ENCODE data around the gene FMN1.

Gene FMN1, protein sequence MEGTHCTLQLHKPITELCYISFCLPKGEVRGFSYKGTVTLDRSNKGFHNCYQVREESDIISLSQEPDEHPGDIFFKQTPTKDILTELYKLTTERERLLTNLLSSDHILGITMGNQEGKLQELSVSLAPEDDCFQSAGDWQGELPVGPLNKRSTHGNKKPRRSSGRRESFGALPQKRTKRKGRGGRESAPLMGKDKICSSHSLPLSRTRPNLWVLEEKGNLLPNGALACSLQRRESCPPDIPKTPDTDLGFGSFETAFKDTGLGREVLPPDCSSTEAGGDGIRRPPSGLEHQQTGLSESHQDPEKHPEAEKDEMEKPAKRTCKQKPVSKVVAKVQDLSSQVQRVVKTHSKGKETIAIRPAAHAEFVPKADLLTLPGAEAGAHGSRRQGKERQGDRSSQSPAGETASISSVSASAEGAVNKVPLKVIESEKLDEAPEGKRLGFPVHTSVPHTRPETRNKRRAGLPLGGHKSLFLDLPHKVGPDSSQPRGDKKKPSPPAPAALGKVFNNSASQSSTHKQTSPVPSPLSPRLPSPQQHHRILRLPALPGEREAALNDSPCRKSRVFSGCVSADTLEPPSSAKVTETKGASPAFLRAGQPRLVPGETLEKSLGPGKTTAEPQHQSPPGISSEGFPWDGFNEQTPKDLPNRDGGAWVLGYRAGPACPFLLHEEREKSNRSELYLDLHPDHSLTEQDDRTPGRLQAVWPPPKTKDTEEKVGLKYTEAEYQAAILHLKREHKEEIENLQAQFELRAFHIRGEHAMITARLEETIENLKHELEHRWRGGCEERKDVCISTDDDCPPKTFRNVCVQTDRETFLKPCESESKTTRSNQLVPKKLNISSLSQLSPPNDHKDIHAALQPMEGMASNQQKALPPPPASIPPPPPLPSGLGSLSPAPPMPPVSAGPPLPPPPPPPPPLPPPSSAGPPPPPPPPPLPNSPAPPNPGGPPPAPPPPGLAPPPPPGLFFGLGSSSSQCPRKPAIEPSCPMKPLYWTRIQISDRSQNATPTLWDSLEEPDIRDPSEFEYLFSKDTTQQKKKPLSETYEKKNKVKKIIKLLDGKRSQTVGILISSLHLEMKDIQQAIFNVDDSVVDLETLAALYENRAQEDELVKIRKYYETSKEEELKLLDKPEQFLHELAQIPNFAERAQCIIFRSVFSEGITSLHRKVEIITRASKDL (N-terminal part only)

DNA sequence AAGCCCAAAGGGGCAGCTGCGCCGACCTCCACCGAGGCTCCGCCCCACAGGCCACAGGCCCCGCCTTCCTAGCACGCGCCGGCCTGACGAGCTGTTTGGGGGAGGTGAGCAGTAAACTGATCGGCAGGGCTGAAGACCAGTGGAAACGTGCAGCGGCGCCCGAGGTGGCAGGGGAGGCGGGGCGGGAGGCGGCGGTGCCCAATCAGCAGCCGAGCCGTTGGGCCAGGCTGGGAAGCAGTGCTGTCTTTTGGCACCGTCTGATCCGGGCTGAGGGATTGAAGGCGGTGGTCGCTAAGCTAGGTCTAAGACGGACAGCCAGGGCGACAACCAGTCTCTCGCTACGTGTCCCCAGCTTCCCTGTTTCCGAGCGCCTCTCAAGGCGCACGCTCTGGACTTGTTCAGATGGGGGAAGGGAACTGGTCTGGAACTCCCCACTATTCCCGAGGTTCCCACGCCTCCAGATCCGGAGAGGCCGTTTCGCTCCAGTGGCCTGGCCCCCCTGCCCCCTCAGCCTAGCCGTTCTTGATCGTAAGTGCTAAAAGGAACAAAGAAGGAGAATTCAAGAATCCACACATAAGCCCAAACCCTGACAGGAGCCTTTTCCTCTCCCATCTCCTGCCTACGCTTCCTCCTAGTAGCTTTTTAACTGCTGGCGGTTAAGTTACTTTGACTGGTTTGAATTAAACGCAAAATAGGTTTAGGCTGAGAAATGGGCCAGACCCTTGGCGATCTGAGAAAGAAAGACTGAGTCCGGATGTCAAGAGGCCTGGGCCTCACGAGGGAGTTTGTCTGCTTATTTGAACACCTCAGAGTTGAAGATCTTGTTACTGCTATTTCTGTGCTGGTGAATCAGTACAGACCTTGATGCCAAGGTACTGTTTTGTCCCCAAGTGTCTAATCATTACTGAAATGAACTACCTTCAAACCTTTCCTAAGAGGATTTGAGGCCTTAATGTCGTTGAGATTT lies at the start of gene FMN1:
Gene FMN1 (minus strand): TSS at position 11 of the 967 bp plus-strand sequence. CDS start 39,800 bp downstream, outside the sequence.
- DNase-seq (ENCODE audit: low read depth) = peak; percentile 77

DNA sequence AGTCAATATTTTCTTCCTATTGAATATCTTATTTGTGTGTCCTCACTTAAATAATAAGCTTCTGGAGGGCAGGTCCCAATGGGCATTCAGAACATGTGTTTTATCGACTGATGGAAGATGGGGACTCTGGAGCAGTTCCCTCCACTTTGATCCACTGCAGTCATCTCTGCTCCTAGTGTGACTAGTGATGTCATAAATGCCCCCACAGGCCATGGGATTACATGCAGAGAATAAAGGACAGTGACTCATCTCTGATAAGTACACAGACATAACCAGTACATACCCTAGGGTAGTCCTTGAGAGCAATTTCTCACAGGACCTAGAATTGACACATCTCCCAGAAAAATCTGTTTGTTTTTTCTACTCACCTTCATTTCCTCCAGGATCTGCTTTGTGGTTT lies 49.4 kb upstream of the FMN1 start:
- DNase-seq (ENCODE audit: low read depth) = peak; percentile 6

DNA sequence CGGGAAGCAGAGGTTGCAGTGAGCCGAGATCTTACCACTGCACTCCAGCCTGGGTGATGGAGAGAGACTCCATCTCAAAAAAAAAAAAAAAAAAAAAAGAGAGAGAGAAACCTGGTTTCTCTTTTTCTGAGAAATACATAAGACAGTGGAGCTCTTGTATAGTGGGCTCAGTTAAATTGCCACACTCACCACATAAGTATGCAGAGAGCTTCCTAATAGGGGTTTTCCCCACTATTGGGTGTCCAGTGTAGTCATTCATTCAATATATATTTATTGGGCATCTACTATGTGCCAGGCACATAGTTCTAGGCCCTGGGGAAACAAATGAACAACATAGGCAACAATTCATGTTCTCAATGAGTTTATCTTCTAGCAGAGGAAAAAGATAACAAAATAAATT lies 48.9 kb upstream of the FMN1 start:
- no peak for DNase-seq (ENCODE audit: low read depth)

DNA sequence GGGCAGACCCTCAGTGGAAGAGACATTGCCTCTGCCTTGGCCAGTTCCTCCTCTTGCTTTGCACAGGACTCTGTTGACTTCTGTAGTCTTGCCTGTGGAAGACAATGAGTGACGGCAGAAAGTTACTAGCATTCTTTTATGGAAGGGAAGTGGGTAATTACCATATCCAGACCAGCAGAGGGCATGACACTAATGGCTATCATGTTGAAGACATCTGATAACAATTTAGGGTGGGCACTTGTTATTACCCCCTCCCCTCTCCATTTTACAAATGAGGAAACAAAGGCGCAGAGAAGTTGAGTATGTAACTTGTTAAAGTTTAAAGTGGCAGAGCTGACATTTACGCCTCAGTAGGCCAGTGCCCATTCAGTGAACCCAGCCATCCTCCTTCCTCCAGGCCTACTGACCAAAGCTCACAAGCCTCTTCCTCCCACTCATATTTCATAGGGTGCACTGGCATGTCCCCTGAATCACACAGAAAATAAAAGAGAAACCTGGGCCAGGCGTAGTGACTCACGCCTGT lies 48.2 kb upstream of the FMN1 start:
- no peak for DNase-seq (ENCODE audit: low read depth)

DNA sequence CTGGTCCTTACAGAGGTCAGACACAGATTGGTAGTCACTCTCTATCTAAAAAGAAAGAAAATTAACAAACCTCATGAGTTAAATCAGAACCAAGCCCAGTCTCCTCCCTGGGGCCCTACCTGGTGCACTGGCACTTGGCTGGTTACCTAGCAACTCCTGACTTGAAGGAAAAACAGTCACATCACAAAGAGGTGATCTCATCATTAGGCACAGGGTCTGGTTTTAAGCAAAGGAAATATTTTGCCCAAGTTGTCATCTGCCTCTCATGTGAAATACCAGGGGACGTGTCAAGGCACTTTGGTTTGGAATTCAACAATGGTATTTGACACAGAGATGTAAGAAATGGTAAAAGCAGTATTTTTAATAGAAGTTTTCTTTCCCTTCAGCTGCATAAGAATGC lies 47.7 kb upstream of the FMN1 start:
- peak; percentile 17 for DNase-seq (ENCODE audit: low read depth)

DNA sequence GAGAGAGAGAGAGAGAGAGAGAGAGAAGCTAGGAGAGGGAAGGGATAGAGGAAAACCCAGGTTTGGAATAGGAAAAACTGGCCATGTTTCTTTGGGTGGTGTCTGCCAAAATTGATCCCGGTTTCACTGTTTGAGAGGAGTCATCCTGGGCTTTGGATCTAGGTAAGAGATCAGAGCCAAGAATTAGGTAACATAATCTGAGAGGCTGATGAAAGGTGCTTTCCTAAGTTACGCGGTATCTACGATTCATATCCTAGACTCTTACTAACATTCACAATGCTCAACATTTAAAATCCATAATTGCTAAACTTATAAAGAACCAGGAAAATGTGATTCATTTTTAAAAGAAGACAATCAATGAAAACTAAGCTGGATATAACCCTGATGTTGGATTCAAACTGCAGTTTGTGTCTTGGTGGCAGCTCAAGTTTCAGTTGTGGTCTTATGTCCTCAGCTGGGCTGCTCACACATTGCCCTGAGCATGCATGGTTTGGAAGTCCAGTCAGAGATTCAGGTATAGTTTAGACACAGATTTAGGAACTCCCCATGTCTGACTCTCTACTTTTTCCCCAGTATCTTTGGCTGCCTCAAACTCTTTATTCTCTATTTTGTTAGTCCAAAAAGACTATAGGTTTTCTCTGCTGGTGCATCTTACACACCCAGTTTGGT lies 42.5 kb upstream of the FMN1 start:
- DNase-seq (ENCODE audit: low read depth) = no peak

DNA sequence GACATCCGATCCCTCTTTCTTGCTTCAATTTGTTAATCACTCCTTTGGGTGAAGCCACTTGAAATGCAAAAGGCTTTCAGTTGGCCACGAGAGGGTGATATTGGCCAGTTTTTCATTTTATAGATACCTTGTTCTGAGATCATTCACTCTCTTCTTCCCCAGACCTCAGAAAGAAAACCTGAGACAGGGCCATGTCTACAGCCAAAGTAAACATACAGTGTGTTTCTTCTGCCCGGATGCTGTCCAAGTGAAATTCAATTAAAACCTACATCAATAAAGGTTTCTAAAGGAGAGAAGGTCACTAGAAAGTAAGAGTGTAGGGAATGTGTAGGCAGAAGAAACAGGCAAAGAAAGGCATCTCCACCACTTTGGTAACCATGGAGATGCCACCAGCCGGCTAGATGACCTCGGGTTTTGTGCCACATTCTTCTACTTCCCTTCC lies 39.5 kb upstream of the FMN1 start:
- peak; percentile 15 for DNase-seq (ENCODE audit: low read depth)

DNA sequence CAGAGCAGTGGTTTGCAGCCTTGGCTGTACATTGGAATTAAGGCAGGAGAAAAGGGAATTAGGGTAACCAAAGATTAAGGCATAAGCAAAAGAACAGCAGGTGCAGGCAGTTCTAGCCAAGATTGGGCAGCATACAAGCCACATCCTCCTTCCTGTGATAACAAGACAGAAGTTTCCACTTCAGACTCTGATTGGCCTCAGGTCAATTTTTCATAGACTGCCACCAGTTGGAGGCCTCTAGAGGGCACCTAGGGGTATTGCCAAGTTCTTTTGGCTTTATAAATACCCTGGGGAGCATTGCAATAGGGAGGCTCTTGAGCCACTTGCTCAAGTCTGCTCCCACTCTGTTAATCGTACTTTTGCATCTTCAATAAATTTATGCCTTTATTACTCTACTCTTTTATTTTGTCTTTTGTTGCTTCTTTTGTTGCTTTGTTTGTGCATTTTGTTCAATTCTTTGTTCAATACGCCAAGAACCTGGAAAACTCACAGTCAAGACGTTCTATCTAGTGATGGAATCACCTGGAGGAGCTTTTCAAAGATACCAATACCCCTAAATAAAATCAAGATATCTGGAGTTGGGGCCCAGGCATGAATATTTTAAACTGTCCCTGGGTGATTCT lies 32.2 kb upstream of the FMN1 start:
- no peak for DNase-seq (ENCODE audit: low read depth)

DNA sequence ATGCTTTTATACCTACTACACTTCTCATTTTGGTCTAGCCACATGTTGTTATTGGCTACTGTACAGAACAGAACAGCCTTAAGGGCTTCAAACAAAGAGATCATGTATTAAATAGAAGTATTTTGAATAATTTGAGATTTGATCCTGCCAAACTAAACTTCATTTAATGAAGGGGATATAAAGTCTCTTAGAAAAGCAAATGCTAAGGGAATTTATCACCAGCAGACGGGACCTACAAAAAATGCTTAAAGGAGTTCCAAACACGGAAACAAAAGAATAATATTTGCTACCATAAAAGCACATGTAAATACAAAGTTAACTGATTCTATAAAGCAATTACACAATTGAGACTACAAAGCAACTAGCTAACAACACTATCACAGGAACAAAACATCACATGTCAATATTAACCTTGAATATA lies 23.6 kb upstream of the FMN1 start:
- no peak for DNase-seq (ENCODE audit: low read depth)

DNA sequence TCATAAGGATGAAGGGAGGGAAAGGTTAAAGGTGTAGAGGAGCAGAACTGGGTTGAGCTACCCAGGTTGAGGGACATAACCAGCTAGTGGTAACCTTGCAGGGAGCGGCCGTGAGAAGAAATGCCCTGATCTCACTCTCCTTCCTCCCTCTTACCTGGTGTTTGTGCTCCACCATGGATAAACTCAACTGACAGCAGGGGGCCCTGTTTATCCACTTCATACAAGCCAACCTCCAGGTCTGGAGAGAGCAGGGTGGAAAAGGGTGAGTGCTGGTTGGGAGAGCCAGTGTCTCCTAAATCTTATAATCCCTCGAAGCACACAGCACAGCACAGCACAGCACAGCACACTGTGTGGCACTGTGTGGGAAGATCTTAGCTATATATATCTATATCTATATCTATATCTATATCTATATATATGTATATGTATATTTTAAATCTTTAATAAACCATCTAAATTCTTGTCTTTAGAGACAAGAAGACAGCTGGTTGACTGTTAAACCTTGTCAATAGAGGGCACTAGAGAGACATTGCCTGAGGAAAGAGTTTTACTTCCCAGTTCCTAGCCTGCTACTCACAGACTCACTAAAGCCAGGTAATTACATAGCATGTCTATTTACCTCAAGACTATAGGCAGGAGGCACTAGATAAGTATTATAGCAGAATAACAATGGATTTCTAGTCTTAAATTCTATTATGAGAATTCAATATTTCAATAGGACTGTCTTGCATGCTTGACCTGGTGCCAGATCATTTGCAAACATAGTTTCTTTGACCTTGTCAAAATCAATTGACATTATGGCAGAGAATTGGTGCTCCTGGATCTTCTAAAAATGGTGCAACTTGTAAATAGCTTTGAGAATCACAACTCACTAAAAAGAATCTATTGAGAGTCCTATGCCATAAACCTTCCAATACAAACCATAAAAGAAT lies 21.7 kb upstream of the FMN1 start:
- no peak for DNase-seq (ENCODE audit: low read depth)

DNA sequence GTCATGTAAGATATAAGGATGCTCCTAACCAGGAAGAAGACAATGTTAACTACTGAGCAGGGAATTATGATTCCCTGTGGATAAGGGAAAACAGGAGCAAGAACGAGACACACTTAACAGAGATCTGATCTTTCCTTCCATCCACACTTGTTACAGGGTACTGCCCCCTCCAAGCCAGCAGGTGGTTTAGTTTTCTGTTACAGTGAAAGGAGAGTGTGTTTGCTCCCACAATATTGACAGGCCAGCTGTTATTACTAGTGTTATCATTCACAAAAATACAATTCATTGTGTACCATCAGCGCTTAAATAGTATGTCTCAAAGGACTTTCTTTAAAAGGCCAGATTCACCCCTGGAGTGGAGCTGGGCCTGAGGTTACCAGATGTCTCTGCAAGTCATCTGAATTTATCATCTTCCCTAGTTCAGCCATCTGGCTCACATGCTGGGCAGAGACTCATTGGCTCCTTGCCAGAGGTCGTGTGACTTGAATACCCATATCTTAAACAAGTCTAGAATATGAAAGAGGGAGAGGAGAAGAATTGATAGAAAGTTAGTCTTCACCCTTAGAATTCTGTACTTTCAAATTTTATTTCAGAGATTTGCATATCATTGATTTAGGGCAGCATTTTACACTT lies 16.8 kb upstream of the FMN1 start:
- no peak for DNase-seq (ENCODE audit: low read depth)

DNA sequence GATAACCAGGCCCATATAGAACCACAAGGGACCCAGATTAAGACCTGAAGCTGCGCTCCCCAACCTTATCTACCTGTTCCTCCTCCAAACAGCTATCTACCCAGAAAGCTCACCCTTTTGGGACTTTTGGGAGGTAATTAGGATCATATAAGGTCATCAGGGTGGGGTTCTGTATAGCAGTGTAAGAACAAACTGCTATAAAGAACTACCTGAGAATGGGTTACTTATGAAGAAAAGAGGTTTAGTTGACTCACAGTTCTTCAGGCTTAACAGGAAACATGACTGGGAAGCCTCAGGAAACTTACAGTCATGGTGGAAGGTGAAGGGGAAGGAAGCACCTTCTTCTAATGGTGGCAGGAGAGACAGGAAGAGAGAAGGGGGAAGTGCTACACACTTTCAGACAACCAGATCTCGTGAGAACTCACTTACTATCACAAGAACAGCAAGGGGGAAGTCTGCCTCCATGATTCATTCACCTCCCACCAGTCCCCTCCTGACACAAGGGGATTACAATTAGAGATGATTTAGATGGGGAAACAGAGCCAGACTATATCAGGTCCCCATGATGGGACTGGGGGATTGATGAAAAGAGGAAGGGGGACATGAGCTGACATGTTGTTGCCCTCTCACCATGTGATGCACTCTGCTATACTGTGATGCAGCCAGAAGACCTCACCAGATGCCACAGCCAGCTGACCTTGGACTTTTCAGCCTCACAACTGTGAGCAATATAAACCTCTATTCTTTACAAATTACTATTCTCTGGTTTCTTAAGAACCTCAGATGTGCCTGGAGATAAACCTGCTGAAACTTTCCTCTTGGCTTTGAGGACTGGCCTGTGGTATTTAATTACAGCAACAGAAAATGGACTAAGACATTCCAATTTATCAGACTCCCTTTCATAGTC lies 15.3 kb upstream of the FMN1 start:
- DNase-seq (ENCODE audit: low read depth) = no peak

DNA sequence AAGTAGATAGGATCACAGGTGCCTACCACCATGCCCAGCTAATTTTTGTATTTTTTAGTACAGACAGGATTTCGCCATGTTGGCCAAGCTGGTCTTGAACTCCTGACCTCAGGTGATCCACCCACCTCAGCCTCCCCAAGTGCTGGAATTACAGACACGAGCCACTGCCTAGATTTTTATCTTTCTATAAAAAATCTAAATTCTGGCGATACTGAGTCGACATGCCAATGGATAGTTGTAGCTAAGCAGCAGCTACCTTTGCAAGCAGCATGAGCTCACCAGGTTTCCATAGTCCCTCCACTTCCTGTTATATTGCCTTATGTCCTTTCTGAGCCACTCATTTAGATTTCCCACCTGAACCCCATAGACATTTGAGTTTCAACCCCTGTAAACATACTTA lies 13.1 kb upstream of the FMN1 start:
- DNase-seq (ENCODE audit: low read depth) = no peak

DNA sequence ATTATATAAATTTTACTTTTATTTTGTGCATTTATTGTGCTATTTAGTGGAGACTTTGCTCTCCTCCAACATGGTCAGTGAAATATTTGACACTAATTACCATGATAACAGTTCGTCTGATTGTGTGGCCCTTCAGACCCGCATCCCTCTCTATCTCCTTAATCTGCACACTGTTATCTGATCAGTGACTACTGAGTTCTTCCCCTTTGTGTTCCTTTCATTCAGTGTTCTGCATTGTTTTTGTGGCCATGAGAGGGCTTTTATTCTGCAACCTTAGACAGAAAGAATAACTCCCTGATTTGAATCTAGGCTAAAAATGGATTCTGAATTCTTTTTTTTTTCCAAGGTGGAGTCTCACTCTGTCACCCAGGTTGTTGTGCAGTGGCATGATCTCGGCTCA lies 11.9 kb upstream of the FMN1 start:
- DNase-seq (ENCODE audit: low read depth) = no peak

DNA sequence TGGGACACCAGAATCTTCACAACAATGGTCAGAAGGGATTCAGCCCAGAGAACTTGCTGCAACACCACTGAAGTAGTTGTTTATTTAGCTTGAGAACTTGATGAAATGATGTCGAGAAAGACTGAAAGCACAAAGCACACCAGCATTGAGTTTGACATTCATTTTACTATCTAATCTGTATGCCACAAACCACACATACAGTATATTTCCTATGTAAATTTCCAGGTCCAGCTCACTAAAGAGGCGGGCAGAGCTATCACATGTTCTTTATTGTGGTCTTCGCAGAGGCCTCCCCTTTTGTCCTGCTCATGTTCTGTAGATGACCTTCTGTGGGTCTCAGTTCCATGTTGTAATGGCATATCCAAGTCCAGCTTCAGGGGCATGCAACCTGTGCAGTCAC lies 10.4 kb upstream of the FMN1 start:
- no peak for DNase-seq (ENCODE audit: low read depth)

DNA sequence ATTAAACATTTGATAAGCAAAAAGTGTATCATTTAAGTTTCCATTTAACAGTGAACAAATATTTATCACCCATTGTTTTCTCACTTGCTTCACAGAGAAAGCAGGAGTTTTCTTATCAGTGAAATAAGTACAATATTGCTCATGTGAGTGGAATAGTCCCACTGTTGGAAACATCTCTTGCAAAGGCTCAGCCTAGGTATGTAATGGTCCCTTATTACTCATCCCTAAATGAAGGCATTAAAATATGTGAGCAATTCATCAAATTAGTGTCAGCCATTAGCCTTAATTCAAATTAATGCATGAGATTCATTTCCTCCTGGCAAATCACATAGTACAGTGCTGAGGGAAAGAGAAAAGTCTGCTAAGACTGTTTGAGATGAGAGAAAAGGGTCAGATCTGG lies 9.6 kb upstream of the FMN1 start:
- no peak for DNase-seq (ENCODE audit: low read depth)

DNA sequence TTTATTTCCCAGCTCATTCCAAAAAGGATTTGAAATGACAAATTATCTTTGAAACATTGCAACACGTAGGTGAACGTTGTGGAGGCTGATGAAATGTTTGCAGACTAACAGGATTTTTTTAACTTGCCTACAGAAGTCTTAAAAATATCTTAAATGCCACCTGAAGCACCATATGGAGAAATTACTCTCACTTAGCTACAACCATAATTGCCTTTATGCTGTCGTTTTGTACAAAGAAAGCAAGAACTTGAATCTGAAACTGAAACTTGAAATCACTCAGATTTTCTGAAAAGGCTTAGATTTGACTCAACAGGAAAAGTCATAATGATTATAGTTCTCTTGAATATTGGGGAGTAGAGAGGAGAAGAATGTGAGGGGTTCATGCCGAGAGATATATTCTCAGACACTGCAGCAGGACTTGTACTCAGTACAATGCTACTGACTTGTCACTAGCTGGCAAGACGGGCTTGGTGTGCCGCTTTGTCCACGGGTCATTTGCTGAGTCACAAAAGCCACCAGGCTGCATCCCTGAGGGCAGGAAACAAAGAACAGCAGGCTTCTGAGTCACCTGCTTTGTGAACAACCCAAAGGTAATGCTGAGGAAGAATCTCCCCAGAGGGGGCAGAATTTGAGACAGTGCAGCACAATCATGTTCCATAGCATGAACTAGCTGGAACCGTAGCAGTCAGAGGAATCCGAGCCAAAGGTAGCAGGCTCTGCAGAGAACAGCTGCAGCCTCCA lies 7.1 kb upstream of the FMN1 start:
- no peak for DNase-seq (ENCODE audit: low read depth)

Measured in GM04504 (cell line).